ENCODE data around the gene ARL6IP1. TPM values are rescaled to one million over a fixed set of nuclear protein-coding genes. Genes with fewer than 3 reads are reported as not detected.

The ARL6IP1 gene
- total RNA-seq, 1 donor from 2014 or later: 128 TPM

GRCh38 chr16:18842565-18842964 is 41.2 kb upstream of the ARL6IP1 start:
- Mint-ChIP-seq H3K4me3 (ENCODE audit: unreplicated experiment) (no peak overlapping the region), H3K4me1 (ENCODE audit: low read depth, unreplicated experiment) (no peaks in the 10 kb centered on the region), H3K27ac (ENCODE audit: unreplicated experiment) (no peak overlapping the region), H3K27me3 (ENCODE audit: low read depth, unreplicated experiment) (no peaks in the 10 kb centered on the region), H3K36me3 (ENCODE audit: low read depth, unreplicated experiment) (peaks cover 29% of the 10 kb centered on the region), H3K9me3 (ENCODE audit: unreplicated experiment) (no peaks in the 10 kb centered on the region)
- Histone ChIP-seq H4K20me1 (ENCODE audit: insufficient read depth, low read length) (peaks cover 9% of the 10 kb centered on the region), H3K36me3 (ENCODE audit: insufficient read depth, low read length) (peaks cover 53% of the 10 kb centered on the region), H3K9ac (ENCODE audit: low read length) (no peak overlapping the region), H3K79me2 (ENCODE audit: insufficient read depth, low read length) (peaks cover 4% of the 10 kb centered on the region), H3K9me3 (ENCODE audit: insufficient read depth, low read depth, low read length) (no peaks in the 10 kb centered on the region), H3K27ac (ENCODE audit: low read depth, low read length) (no peak overlapping the region), H3K4me2 (ENCODE audit: low read length) (no peak overlapping the region), H3K27me3 (ENCODE audit: insufficient read depth, low read length) (no peaks in the 10 kb centered on the region), H3K4me3 (ENCODE audit: insufficient read depth, low read depth, low read length) (no peak overlapping the region), H3K4me1 (ENCODE audit: insufficient read depth, low read length) (no peaks in the 10 kb centered on the region), H2AFZ (ENCODE audit: low read depth, low read length) (no peak overlapping the region)
- DNase-seq (ENCODE audit: low read depth) (no peak), FAIRE-seq (no peak)
- TF ChIP-seq EZH2 (IDR thresholded peaks at IDR 0.05; ENCODE audit: insufficient read depth, low read length): no peak
- no peak for TF ChIP-seq CTCF (IDR thresholded peaks at IDR 0.05; ENCODE audit: insufficient read depth, low read depth, low read length)

DNA sequence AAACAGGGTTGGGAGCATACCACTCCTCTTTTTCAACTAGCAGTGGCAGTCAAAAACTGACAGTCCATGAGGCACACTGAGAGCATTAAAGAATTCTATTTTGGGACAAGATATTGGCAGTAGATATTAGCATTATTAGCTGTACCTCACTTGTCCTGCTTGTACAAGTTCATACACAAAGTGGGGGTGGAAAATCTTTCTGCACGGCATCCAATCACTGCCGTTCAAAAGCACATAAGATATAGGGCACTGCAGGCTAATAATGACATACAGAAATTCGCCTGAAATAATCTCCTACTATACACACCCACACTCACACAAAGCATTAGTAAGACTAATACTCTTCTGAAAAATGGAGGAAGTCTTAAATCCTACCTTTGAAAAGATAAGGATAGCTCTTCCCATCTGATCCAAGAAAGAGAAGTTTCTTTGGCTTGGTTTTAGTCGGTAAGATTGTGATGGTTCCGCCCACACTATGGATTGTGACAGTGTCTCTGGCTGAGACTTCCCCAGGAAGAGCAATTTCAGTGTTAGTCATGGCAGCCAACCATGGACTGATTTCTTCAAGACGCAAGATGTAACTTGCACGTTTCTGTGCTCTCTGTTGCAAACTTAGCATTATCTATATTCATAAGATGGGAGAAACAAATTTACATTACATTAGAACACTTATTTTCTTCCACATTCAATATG is 40.6 kb upstream of the ARL6IP1 start:
- peaks cover 9% of the 10 kb centered on the region for H4K20me1 ChIP-seq (ENCODE audit: insufficient read depth, low read length)
- H3K36me3 ChIP-seq (ENCODE audit: insufficient read depth, low read length): peaks cover 52% of the 10 kb centered on the region
- no peak overlapping the region for H3K27ac ChIP-seq (ENCODE audit: low read depth, low read length)
- no peaks in the 10 kb centered on the region for H3K9me3 Mint-ChIP-seq (ENCODE audit: unreplicated experiment)
- no peak overlapping the region for H2AFZ ChIP-seq (ENCODE audit: low read depth, low read length)
- no peak overlapping the region for H3K27ac Mint-ChIP-seq (ENCODE audit: unreplicated experiment)
- H3K79me2 ChIP-seq (ENCODE audit: insufficient read depth, low read length): peaks cover 4% of the 10 kb centered on the region
- no peaks in the 10 kb centered on the region for H3K27me3 Mint-ChIP-seq (ENCODE audit: low read depth, unreplicated experiment)
- H3K4me3 Mint-ChIP-seq (ENCODE audit: unreplicated experiment): no peak overlapping the region
- H3K4me3 ChIP-seq (ENCODE audit: insufficient read depth, low read depth, low read length): no peak overlapping the region
- H3K36me3 Mint-ChIP-seq (ENCODE audit: low read depth, unreplicated experiment): peaks cover 34% of the 10 kb centered on the region
- no peak overlapping the region for H3K4me2 ChIP-seq (ENCODE audit: low read length)
- FAIRE-seq: no peak
- H3K27me3 ChIP-seq (ENCODE audit: insufficient read depth, low read length): no peaks in the 10 kb centered on the region
- H3K4me1 Mint-ChIP-seq (ENCODE audit: low read depth, unreplicated experiment): no peaks in the 10 kb centered on the region
- no peaks in the 10 kb centered on the region for H3K9me3 ChIP-seq (ENCODE audit: insufficient read depth, low read depth, low read length)
- H3K4me1 ChIP-seq (ENCODE audit: insufficient read depth, low read length): no peaks in the 10 kb centered on the region
- H3K9ac ChIP-seq (ENCODE audit: low read length): no peak overlapping the region
- no peak for TF ChIP-seq EZH2 (IDR thresholded peaks at IDR 0.05; ENCODE audit: insufficient read depth, low read length)
- TF ChIP-seq CTCF (IDR thresholded peaks at IDR 0.05; ENCODE audit: insufficient read depth, low read depth, low read length): no peak
- no peak for DNase-seq (ENCODE audit: low read depth)

- Mint-ChIP-seq H3K36me3 (ENCODE audit: low read depth, unreplicated experiment) (peaks cover 30% of the 10 kb centered on the region), H3K27ac (ENCODE audit: unreplicated experiment) (no peak overlapping the region), H3K9me3 (ENCODE audit: unreplicated experiment) (no peaks in the 10 kb centered on the region), H3K4me3 (ENCODE audit: unreplicated experiment) (no peak overlapping the region), H3K4me1 (ENCODE audit: low read depth, unreplicated experiment) (no peaks in the 10 kb centered on the region), H3K27me3 (ENCODE audit: low read depth, unreplicated experiment) (no peaks in the 10 kb centered on the region)
- no peak overlapping the region for H3K27ac ChIP-seq (ENCODE audit: low read depth, low read length)
- H3K4me3 ChIP-seq (ENCODE audit: insufficient read depth, low read depth, low read length): no peak overlapping the region
- no peak for DNase-seq (ENCODE audit: low read depth)
- no peak overlapping the region for H2AFZ ChIP-seq (ENCODE audit: low read depth, low read length)
- no peak overlapping the region for H3K4me2 ChIP-seq (ENCODE audit: low read length)
- peaks cover 4% of the 10 kb centered on the region for H3K79me2 ChIP-seq (ENCODE audit: insufficient read depth, low read length)
- no peaks in the 10 kb centered on the region for H3K9me3 ChIP-seq (ENCODE audit: insufficient read depth, low read depth, low read length)
- H3K4me1 ChIP-seq (ENCODE audit: insufficient read depth, low read length): no peaks in the 10 kb centered on the region
- H3K27me3 ChIP-seq (ENCODE audit: insufficient read depth, low read length): no peaks in the 10 kb centered on the region
- no peak overlapping the region for H3K9ac ChIP-seq (ENCODE audit: low read length)
- TF ChIP-seq CTCF (IDR thresholded peaks at IDR 0.05; ENCODE audit: insufficient read depth, low read depth, low read length) (no peak), EZH2 (IDR thresholded peaks at IDR 0.05; ENCODE audit: insufficient read depth, low read length) (no peak)
- H4K20me1 ChIP-seq (ENCODE audit: insufficient read depth, low read length): peaks cover 9% of the 10 kb centered on the region
- FAIRE-seq: no peak
- H3K36me3 ChIP-seq (ENCODE audit: insufficient read depth, low read length): peaks cover 57% of the 10 kb centered on the region
These were observed 38.2 kb upstream of the ARL6IP1 start for GRCh38 chr16:18839555-18839954.
